KMS-11 (cell line): ENCODE results near the gene SRPK3.

Source experiments
- H2AFZ ChIP-seq: fragments of 200-600 bp; sonication (generic); 2 replicates; pipeline ENCODE4 v1.6.1; 2016; ENCODE audit warnings: antibody characterized with exemption, mixed run types, low read depth
- H3K27ac ChIP-seq: fragments of 200-600 bp; sonication (generic); 2 replicates; pipeline ENCODE4 v1.6.1; 2016; ENCODE audit warnings: mild to moderate bottlenecking, mixed run types
- H3K27me3 ChIP-seq: fragments of 200-600 bp; sonication (generic); 2 replicates; pipeline ENCODE4 v1.6.1; 2017; ENCODE audit warnings: mild to moderate bottlenecking, low read depth, mixed run types, moderate library complexity; ENCODE audit not compliant: insufficient read depth
- H3K36me3 ChIP-seq: fragments of 200-600 bp; sonication (generic); 2 replicates; pipeline ENCODE4 v1.6.1; 2017; ENCODE audit warnings: mild to moderate bottlenecking, mixed run types; ENCODE audit not compliant: insufficient read depth
- H3K4me1 ChIP-seq: fragments of 200-600 bp; sonication (generic); 2 replicates; pipeline ENCODE4 v1.6.1; 2016; ENCODE audit warnings: mild to moderate bottlenecking, low read depth, mixed run types; ENCODE audit not compliant: poor library complexity, severe bottlenecking
- H3K4me2 ChIP-seq: fragments of 200-600 bp; sonication (generic); 2 replicates; pipeline ENCODE4 v1.7.0; 2016; ENCODE audit warnings: mild to moderate bottlenecking, mixed run types
- H3K4me3 ChIP-seq: fragments of 200-600 bp; sonication (generic); IDR thresholded peaks from 2 replicates; pipeline ENCODE4 v1.6.1; 2017; ENCODE audit warnings: low read depth, low read length, mixed read lengths; ENCODE audit not compliant: insufficient read depth
- H3K79me2 ChIP-seq: fragments of 200-600 bp; sonication (generic); 2 replicates; pipeline ENCODE4 v1.6.1; 2016; ENCODE audit warnings: low read depth, mixed run types; ENCODE audit not compliant: insufficient read depth
- H3K9ac ChIP-seq: fragments of 200-600 bp; sonication (generic); 2 replicates; pipeline ENCODE4 v1.6.1; 2016; ENCODE audit warnings: mild to moderate bottlenecking, mixed run types
- H4K20me1 ChIP-seq: fragments of 200-600 bp; sonication (generic); 2 replicates; pipeline ENCODE4 v1.6.1; 2016; ENCODE audit warnings: mild to moderate bottlenecking, mixed run types; ENCODE audit not compliant: insufficient read depth
- TF ChIP-seq, protein P1 (sequence below): fragments of 200-600 bp; sonication (generic); conservative IDR thresholded peaks from 2 replicates; pipeline ENCODE4 v1.6.1; 2017; ENCODE audit warnings: low read depth, mild to moderate bottlenecking, antibody characterized with exemption, low read length, moderate library complexity, mixed read lengths

SRPK3 gene

DNA sequence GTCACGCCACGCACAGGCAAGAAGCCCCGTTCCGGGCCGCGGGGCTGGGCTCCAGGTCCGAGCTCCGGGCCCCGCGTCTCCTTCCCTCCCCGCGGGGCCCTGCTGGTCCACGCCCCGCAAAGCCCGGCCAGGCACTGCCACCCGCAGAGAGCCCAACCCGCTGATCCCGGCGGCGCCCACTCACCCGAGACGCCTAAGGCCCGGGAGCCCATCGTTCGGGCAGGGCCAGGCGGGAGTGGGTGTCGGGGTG lies 48.6 kb downstream of the SRPK3 start:
- H3K9ac ChIP-seq: no peak overlapping the region
- H3K4me3 ChIP-seq: no peak overlapping the region
- H3K4me1 ChIP-seq: no peaks in the 10 kb centered on the region
- TF ChIP-seq, protein P1, sequence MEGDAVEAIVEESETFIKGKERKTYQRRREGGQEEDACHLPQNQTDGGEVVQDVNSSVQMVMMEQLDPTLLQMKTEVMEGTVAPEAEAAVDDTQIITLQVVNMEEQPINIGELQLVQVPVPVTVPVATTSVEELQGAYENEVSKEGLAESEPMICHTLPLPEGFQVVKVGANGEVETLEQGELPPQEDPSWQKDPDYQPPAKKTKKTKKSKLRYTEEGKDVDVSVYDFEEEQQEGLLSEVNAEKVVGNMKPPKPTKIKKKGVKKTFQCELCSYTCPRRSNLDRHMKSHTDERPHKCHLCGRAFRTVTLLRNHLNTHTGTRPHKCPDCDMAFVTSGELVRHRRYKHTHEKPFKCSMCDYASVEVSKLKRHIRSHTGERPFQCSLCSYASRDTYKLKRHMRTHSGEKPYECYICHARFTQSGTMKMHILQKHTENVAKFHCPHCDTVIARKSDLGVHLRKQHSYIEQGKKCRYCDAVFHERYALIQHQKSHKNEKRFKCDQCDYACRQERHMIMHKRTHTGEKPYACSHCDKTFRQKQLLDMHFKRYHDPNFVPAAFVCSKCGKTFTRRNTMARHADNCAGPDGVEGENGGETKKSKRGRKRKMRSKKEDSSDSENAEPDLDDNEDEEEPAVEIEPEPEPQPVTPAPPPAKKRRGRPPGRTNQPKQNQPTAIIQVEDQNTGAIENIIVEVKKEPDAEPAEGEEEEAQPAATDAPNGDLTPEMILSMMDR: no peak
- no peak overlapping the region for H2AFZ ChIP-seq
- peaks cover 17% of the 10 kb centered on the region; the same call in 1 of the 2 replicates for H3K27me3 ChIP-seq
- H3K27ac ChIP-seq: no peak overlapping the region
- H4K20me1 ChIP-seq: no peaks in the 10 kb centered on the region
- H3K36me3 ChIP-seq: no peaks in the 10 kb centered on the region
- no peak overlapping the region for H3K4me2 ChIP-seq
- no peaks in the 10 kb centered on the region for H3K79me2 ChIP-seq

DNA sequence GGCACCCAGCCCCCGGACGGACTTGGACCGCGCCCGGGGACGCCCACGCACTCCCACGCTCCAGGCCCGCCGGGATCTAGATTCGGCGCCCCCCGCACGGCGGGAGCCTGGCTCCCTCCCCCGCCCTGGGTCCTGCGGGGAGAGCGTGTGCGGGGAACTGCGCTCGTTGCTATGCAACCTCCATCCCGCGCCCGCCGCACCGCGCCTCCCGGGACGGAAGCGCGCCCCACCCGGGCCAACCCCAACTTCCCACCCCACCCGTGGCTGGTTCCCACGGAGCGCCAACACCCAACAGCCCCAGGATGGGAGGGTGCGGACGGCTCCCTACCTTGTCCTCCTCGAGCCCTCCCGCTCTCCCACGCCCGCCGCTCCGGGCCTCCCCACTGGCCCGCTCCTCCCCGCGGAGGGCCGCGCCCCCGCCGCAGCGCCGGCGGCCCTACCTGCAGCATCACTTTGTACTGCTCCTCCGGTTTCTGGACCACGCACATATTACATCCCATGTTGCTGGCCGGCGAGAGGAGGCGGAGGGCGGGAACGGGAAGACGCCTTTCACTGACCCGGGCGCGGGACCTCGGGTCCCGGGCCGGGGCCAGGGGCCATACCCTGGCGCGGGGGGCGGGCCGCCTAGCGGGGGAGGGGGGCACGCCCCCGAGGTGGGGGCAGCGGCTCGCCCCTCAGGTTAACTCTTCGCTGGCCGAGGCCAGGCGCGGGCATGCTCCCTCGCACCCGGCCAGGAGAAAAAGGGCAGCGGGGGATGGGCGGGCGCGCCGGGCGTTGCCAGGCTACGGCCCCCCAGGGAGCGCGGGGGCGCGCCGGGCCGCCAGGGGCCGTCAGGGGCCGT lies 49.2 kb downstream of the SRPK3 start, which contains the start of gene PDZD4:
Gene PDZD4, minus strand, starts transcription at position 746 of the 841 bp plus-strand sequence. Its CDS starts 246 bp downstream, at position 500.
- Histone ChIP-seq H3K4me1 (no peaks in the 10 kb centered on the region), H3K4me3 (no peak within 1 kb of the TSS), H3K27me3 (peaks cover 20% of the 10 kb centered on the region; the same call in 1 of the 2 replicates), H3K27ac (no peak within 1 kb of the TSS), H3K4me2 (no peak within 1 kb of the TSS), H3K36me3 (no peaks in the 10 kb centered on the region), H4K20me1 (no peaks in the 10 kb centered on the region), H3K79me2 (no peaks in the 10 kb centered on the region), H2AFZ (no peak within 1 kb of the TSS), H3K9ac (no peak within 1 kb of the TSS)
- TF ChIP-seq, protein P1: no peak

DNA sequence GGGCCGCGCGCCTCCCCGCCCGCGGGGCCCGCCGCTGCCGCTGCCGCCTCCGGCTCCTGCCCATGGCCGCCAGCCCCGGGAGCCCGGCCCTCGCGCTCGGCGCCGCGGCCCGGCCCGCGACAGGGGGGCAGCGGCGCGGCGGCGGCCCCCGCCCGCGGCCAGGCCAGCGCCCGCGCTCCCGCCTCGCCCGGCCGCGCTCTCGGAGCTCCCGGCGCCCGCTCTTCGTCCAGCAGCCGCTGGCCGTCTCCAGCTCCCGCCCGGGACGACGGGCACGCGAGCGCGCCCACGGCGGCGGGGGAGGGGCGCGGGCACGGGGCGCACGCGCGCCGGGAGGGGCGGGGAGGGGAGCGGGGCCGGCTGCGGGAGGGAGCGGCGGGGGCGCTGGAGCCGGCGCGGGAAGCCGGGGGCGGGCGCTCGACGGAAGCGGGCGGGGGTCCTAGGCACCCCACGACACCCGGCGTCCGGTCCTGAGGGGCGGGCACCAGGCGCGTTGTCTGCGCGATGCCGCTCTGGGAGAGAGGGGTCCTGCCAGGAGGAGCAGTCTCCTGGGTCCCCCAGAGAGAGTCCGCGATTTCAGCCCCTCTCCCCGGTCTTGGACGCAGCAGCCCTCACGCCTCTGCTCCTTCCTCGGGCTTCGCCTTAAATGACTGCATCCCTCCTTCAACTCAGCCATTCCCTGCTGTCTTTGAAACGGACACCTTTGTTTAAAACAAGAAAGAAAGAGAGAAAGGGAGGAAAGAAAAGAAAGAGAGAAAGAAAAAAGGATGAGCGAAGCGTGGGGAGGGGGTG lies 50.0 kb downstream of the SRPK3 start:
- no peak overlapping the region for H3K4me3 ChIP-seq
- no peaks in the 10 kb centered on the region for H3K4me1 ChIP-seq
- H3K79me2 ChIP-seq: no peaks in the 10 kb centered on the region
- no peak overlapping the region for H3K4me2 ChIP-seq
- H4K20me1 ChIP-seq: no peaks in the 10 kb centered on the region
- H3K27ac ChIP-seq: no peak overlapping the region
- H2AFZ ChIP-seq: no peak overlapping the region
- no peak overlapping the region for H3K9ac ChIP-seq
- no peaks in the 10 kb centered on the region for H3K36me3 ChIP-seq
- TF ChIP-seq, protein P1: no peak
- H3K27me3 ChIP-seq: peaks cover 14% of the 10 kb centered on the region; the same call in 1 of the 2 replicates

DNA sequence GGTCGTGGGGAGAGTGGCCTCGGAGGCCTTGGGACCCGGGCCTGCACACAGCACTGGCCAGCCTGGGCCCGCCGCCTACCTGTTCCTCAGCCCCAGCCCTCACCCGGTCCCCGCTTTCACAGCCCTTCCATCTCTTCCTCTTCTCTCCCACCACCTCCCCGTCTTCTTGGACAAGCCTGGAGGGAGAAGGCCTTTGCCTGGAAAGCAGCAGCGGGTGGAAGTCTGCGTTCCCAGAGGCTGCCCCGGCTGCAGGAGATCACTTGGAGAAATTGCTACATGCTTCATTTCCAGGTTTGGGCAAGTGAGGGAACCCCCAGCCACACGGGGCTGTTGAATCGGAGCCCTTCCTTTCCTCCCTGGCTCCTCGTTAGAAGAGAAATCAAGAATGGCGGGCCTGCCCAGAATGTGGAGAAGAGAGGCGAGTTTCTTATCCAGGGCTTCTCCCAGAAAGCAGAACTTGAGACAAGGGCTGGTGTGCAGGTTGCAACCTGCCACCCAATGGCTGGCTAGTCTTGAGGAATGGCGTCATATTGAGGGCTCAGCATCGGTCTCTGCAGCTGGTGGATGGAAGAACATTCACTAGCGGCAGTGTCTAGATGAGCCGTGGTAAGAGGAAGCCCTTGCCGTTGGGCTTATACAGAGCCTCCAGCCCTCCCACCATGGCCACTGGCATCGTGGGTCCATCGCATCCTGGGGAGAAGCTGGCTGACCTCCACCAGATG lies 50.7 kb downstream of the SRPK3 start:
- TF ChIP-seq, protein P1: no peak
- no peaks in the 10 kb centered on the region for H3K36me3 ChIP-seq
- no peaks in the 10 kb centered on the region for H3K79me2 ChIP-seq
- H3K9ac ChIP-seq: no peak overlapping the region
- no peak overlapping the region for H3K27ac ChIP-seq
- no peak overlapping the region for H3K4me2 ChIP-seq
- no peak overlapping the region for H2AFZ ChIP-seq
- no peaks in the 10 kb centered on the region for H3K4me1 ChIP-seq
- peaks cover 13% of the 10 kb centered on the region; the same call in 1 of the 2 replicates for H3K27me3 ChIP-seq
- no peaks in the 10 kb centered on the region for H4K20me1 ChIP-seq
- no peak overlapping the region for H3K4me3 ChIP-seq
